HepG2 (cell line): ENCODE measurements around the gene KDM7A. TPM values are rescaled to one million over a fixed set of nuclear protein-coding genes. Genes with fewer than 3 reads are reported as not detected.

ENCODE experiments used
- ATAC-seq: fragments of 200-7000 bp; cut with Tn5 transposase; 3 replicates; pipeline ENCODE4 v1.9.1; 2020; ENCODE audit warnings: mild to moderate bottlenecking, moderate library complexity
- BruUV-seq: library from RNA; stranded (reverse); fragments of 400-500 nt; replicated peaks from 2 replicates; lab custom pipeline; 2021; lab: Mats Ljungman, UMichigan
- CTCF ChIA-PET: fragments of 300-600 bp; formaldehyde crosslinking; extraction: SDS; loops from one replicate; lab custom pipeline; 2021; ENCODE audit warnings: low total read pairs, inconsistent platforms, low intra/inter-chr PET ratio; lab: Yijun Ruan, JAX
- POLR2A ChIA-PET: fragments of 350-600 bp; sonication (Branson Sonifier 250); formaldehyde crosslinking; loops from one replicate; lab custom pipeline; 2020; ENCODE audit warnings: antibody characterized with exemption, inconsistent platforms; lab: Yijun Ruan, JAX
- DNase-seq: peaks from one replicate; pipeline ENCODE4 v3.0.0-alpha.2; 2015; ENCODE audit warnings: low spot score
- FAIRE-seq: peaks from 3 replicates; lab custom pipeline; 2011; peaks lifted over from hg19 to GRCh38; lab: Jason Lieb, UNC
- H2AFZ ChIP-seq: one replicate; pipeline ENCODE4 v1.6.1; 2011; ENCODE audit warnings: low read length, inconsistent platforms
- H3K27ac ChIP-seq: fragments of 300-600 bp; 3 replicates; pipeline ENCODE4 v1.8.0; 2011; ENCODE audit warnings: mixed run types, mild to moderate bottlenecking, mixed read lengths, low read length, inconsistent platforms; ENCODE audit not compliant: insufficient read depth; ENCODE audit errors: extremely low read length
- H3K27me3 ChIP-seq, 2 experiments: fragments of 200-600 bp in 1 of 2; 2 replicates in 1 of 2; 3 replicates in 1 of 2; pipeline versions ENCODE4 v1.6.0 to v1.8.0; 2011; ENCODE audit warnings: low read length in 2 of 2, mild to moderate bottlenecking in 2 of 2, moderate library complexity in 2 of 2, inconsistent platforms in 1 of 2; ENCODE audit not compliant: insufficient read depth in 2 of 2, control insufficient read depth in 1 of 2
- H3K36me3 ChIP-seq, 2 experiments: fragments of 200-600 bp in 1 of 2; replicated peaks in 1 of 2; 2 replicates in 1 of 2; 3 replicates in 1 of 2; pipeline versions ENCODE4 v1.5.1 to v1.8.0; 2011; ENCODE audit warnings: low read length in 2 of 2, inconsistent platforms in 1 of 2; ENCODE audit not compliant: insufficient read depth in 2 of 2, control insufficient read depth in 1 of 2
- H3K4me1 ChIP-seq: 2 replicates; pipeline ENCODE4 v1.5.1; 2012; ENCODE audit warnings: low read length, inconsistent platforms; ENCODE audit not compliant: insufficient read depth
- H3K4me2 ChIP-seq: 2 replicates; pipeline ENCODE4 v1.6.0; 2011; ENCODE audit warnings: low read depth, low read length, inconsistent platforms
- H3K4me3 ChIP-seq, 3 experiments: fragments of 200-600 bp in 1 of 3; sonication (generic), shearing (Covaris generic) in 1 of 3; replicated peaks in 1 of 3; 2 replicates each; pipeline ENCODE4 v1.5.1; 2011 to 2016; ENCODE audit warnings: low read length in 3 of 3, inconsistent platforms in 2 of 3, low read depth in 2 of 3, mild to moderate bottlenecking in 2 of 3, control low read depth in 1 of 3, mixed read lengths in 1 of 3; ENCODE audit not compliant: insufficient read depth in 1 of 3
- H3K79me2 ChIP-seq: one replicate; pipeline ENCODE4 v1.6.1; 2011; ENCODE audit warnings: low read length, inconsistent platforms; ENCODE audit not compliant: insufficient read depth
- H3K9ac ChIP-seq: 2 replicates; pipeline ENCODE4 v1.6.0; 2011; ENCODE audit warnings: mild to moderate bottlenecking, low read depth, low read length, inconsistent platforms; ENCODE audit not compliant: insufficient read depth
- H3K9me3 ChIP-seq: 2 replicates; pipeline ENCODE4 v1.5.1; 2012; ENCODE audit warnings: mild to moderate bottlenecking, low read length
- H4K20me1 ChIP-seq: 2 replicates; pipeline ENCODE4 v1.6.0; 2011; ENCODE audit warnings: inconsistent platforms, mild to moderate bottlenecking, low read length, moderate library complexity; ENCODE audit not compliant: insufficient read depth
- ARNT ChIP-seq: fragments of 450-650 bp; IDR thresholded peaks from 2 replicates; pipeline ENCODE4 v1.6.1; 2017
- ATM ChIP-seq: fragments of 450-650 bp; IDR thresholded peaks from 2 replicates; pipeline ENCODE4 v1.7.1; 2017; ENCODE audit warnings: mild to moderate bottlenecking, borderline replicate concordance
- FOSL2 ChIP-seq: sonication (generic); formaldehyde crosslinking; IDR thresholded peaks from 2 replicates; pipeline ENCODE4 v1.4.0; 2020; ENCODE audit warnings: missing genetic modification reagents
- HCFC1 ChIP-seq: fragments of 150-350 bp; IDR thresholded peaks from 2 replicates; pipeline ENCODE4 v1.6.1; 2014; ENCODE audit warnings: low read depth, low read length
- HNRNPL ChIP-seq: fragments of 200-400 bp; formaldehyde crosslinking; IDR thresholded peaks from 2 replicates; pipeline ENCODE4 v1.6.1; 2017; ENCODE audit warnings: mild to moderate bottlenecking, low read depth, low read length
- KDM6A ChIP-seq: IDR thresholded peaks from 2 replicates; pipeline ENCODE4 v1.6.1; 2016; ENCODE audit warnings: low read depth
- NBN ChIP-seq: fragments of 450-650 bp; conservative IDR thresholded peaks from 2 replicates; pipeline ENCODE4 v1.6.1; 2017
- REXO4 ChIP-seq: sonication (generic); formaldehyde crosslinking; IDR thresholded peaks from 2 replicates; pipeline ENCODE4 v1.8.0; 2022; ENCODE audit warnings: missing genetic modification reagents, mild to moderate bottlenecking, borderline replicate concordance
- TSC22D2 ChIP-seq: sonication (generic); formaldehyde crosslinking; IDR thresholded peaks from 2 replicates; pipeline ENCODE4 v1.5.1; 2020; ENCODE audit warnings: missing genetic modification reagents, mild to moderate bottlenecking, borderline replicate concordance
- ZNF34 ChIP-seq: sonication (generic); formaldehyde crosslinking; IDR thresholded peaks from 2 replicates; pipeline ENCODE4 v1.4.0; 2020; ENCODE audit warnings: mild to moderate bottlenecking, missing genetic modification reagents, borderline replicate concordance
- ZNF674 ChIP-seq: sonication (generic); formaldehyde crosslinking; IDR thresholded peaks from 2 replicates; pipeline ENCODE4 v1.5.0; 2020; ENCODE audit warnings: low read depth, mild to moderate bottlenecking, missing genetic modification reagents
- ZNF772 ChIP-seq: sonication (generic); formaldehyde crosslinking; IDR thresholded peaks from 2 replicates; pipeline ENCODE4 v1.5.0; 2020; ENCODE audit warnings: mild to moderate bottlenecking, missing genetic modification reagents
- WGBS: methylation state at CpG from one replicate; pipeline ENCODE4 v1.1.6; 2017; ENCODE audit warnings: low lambda C conversion rate; 5-methylcytosine and 5-hydroxymethylcytosine counted together
- in situ Hi-C: cut with HindIII; loops from 2 replicates; pipeline ENCODE4 v1.10.0; 2017; ENCODE audit warnings: low pct_unique_long_range_greater_than_20kb; ENCODE audit not compliant: extremely low pct_ligation_motif_present
- intact Hi-C: fragments of 100-400 bp; cut with micrococcal nuclease; formaldehyde crosslinking; loops from one replicate; pipeline ENCODE4 v1.10.0; 2022; ENCODE audit not compliant: unreplicated experiment
- polyA plus RNA-seq, 8 experiments: library from polyadenylated mRNA; depleted of rRNA in 3 of 8; stranded (reverse) in 7 of 8; unstranded in 1 of 8; fragments of >200 nt; fragmentation: Illumina TruSeq in 4 of 8; extraction: Trizol in 4 of 8; gene quantifications; 2 replicates each; pipeline versions ENCODE4 v1.2.1 to v1.2.3, GENCODE V29; 2011 to 2016; ENCODE audit warnings: low read depth in 4 of 8, missing spikeins in 1 of 8, mixed read lengths in 1 of 8; ENCODE audit not compliant: insufficient read depth in 1 of 8
- total RNA-seq, 5 experiments: library from RNA; depleted of rRNA; stranded (reverse); fragments of >200 nt; fragmentation: Illumina TruSeq; extraction: Trizol; gene quantifications; 2 replicates each; pipeline ENCODE4 v1.2.3, GENCODE V29; 2016; ENCODE audit warnings: low read depth in 1 of 5
- TF ChIP-seq, protein P1 (sequence below): sonication (generic); formaldehyde crosslinking; IDR thresholded peaks from 2 replicates; pipeline ENCODE4 v1.4.0; 2020; ENCODE audit warnings: missing genetic modification reagents
- TF ChIP-seq, protein P2 (sequence below): sonication (generic); formaldehyde crosslinking; IDR thresholded peaks from 2 replicates; pipeline ENCODE4 v1.8.1; 2023; ENCODE audit warnings: mild to moderate bottlenecking, missing genetic modification reagents
- TF ChIP-seq, protein P3 (sequence below): sonication (generic); formaldehyde crosslinking; IDR thresholded peaks from 2 replicates; pipeline ENCODE4 v1.8.0; 2022; ENCODE audit warnings: mild to moderate bottlenecking, missing genetic modification reagents, moderate library complexity

KDM7A gene
- total and polyA plus RNA-seq, 2 of the 13 experiments (the other 11 are each of a cell fraction or from before 2014, with no cell fraction given): 10.8 to 16.8 TPM

GRCh38 chr7:140039896-140040295, 136.9 kb downstream of the KDM7A start:
- H4K20me1 ChIP-seq: no peaks in the 10 kb centered on the region
- 94% methylated on average over 7 of the region's 12 CpGs for WGBS
- BruUV-seq: no TSS peak
- H3K36me3 ChIP-seq: peaks cover 4 to 48% of the 10 kb centered on the region in 2 experiments; a peak in 4 of 5 replicates
- in situ Hi-C loops (no loop called here), intact Hi-C loops (no loop called here)
- CTCF ChIA-PET: no interaction called here
- no peak for TF ChIP-seq KDM6A (CRISPR knock-in tag)
- no peak for TF ChIP-seq TSC22D2 (CRISPR knock-in tag)
- TF ChIP-seq ARNT: no peak
- TF ChIP-seq, protein P1, sequence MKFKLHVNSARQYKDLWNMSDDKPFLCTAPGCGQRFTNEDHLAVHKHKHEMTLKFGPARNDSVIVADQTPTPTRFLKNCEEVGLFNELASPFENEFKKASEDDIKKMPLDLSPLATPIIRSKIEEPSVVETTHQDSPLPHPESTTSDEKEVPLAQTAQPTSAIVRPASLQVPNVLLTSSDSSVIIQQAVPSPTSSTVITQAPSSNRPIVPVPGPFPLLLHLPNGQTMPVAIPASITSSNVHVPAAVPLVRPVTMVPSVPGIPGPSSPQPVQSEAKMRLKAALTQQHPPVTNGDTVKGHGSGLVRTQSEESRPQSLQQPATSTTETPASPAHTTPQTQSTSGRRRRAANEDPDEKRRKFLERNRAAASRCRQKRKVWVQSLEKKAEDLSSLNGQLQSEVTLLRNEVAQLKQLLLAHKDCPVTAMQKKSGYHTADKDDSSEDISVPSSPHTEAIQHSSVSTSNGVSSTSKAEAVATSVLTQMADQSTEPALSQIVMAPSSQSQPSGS: no peak
- no peak for TF ChIP-seq HNRNPL
- no peak for TF ChIP-seq REXO4
- no peak for TF ChIP-seq NBN
- no peak for TF ChIP-seq ATM
- H3K79me2 ChIP-seq: no peaks in the 10 kb centered on the region
- no peak overlapping the region for H2AFZ ChIP-seq
- H3K27me3 ChIP-seq: no peaks in the 10 kb centered on the region
- DNase-seq (no peak), FAIRE-seq (no peak), ATAC-seq (no peak)
- H3K27ac ChIP-seq: no peak overlapping the region
- no peak overlapping the region for H3K4me2 ChIP-seq
- no peak overlapping the region for H3K9ac ChIP-seq
- peaks cover 10% of the 10 kb centered on the region for H3K4me1 ChIP-seq
- H3K4me3 ChIP-seq: no peak overlapping the region
- H3K9me3 ChIP-seq: no peaks in the 10 kb centered on the region
- POLR2A ChIA-PET: no interaction called here

GRCh38 chr7:140039066-140039465, 137.7 kb downstream of the KDM7A start:
- H2AFZ ChIP-seq: no peak overlapping the region
- WGBS: 98% methylated on average over 7 of the region's 7 CpGs
- no peaks in the 10 kb centered on the region for H3K9me3 ChIP-seq
- peaks cover 4 to 43% of the 10 kb centered on the region in 2 experiments; a peak in 4 of 5 replicates for H3K36me3 ChIP-seq
- BruUV-seq: no TSS peak
- H3K79me2 ChIP-seq: no peaks in the 10 kb centered on the region
- in situ Hi-C loops: no loop called here
- H4K20me1 ChIP-seq: no peaks in the 10 kb centered on the region
- FAIRE-seq: no peak
- no peak overlapping the region for H3K27ac ChIP-seq
- no peak overlapping the region for H3K9ac ChIP-seq
- H3K27me3 ChIP-seq: no peaks in the 10 kb centered on the region
- peaks cover 2% of the 10 kb centered on the region for H3K4me1 ChIP-seq
- no peak overlapping the region for H3K4me2 ChIP-seq
- TF ChIP-seq HCFC1 (no peak), ZNF674 (no peak), ZNF34 (CRISPR knock-in tag) (no peak), FOSL2 (CRISPR knock-in tag) (no peak), ZNF772 (no peak)
- TF ChIP-seq, protein P2, sequence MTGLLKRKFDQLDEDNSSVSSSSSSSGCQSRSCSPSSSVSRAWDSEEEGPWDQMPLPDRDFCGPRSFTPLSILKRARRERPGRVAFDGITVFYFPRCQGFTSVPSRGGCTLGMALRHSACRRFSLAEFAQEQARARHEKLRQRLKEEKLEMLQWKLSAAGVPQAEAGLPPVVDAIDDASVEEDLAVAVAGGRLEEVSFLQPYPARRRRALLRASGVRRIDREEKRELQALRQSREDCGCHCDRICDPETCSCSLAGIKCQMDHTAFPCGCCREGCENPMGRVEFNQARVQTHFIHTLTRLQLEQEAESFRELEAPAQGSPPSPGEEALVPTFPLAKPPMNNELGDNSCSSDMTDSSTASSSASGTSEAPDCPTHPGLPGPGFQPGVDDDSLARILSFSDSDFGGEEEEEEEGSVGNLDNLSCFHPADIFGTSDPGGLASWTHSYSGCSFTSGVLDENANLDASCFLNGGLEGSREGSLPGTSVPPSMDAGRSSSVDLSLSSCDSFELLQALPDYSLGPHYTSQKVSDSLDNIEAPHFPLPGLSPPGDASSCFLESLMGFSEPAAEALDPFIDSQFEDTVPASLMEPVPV (CRISPR knock-in tag): no peak
- TF ChIP-seq, protein P3, sequence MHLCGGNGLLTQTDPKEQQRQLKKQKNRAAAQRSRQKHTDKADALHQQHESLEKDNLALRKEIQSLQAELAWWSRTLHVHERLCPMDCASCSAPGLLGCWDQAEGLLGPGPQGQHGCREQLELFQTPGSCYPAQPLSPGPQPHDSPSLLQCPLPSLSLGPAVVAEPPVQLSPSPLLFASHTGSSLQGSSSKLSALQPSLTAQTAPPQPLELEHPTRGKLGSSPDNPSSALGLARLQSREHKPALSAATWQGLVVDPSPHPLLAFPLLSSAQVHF (CRISPR knock-in tag): no peak
- POLR2A ChIA-PET: no interaction called here
- ATAC-seq: no peak
- intact Hi-C loops: no loop called here
- CTCF ChIA-PET: no interaction called here
- DNase-seq: no peak
- no peak overlapping the region for H3K4me3 ChIP-seq
